ENCODE measurements around the gene PLXNB2. TPM values are rescaled to one million over a fixed set of nuclear protein-coding genes. Genes with fewer than 3 reads are reported as not detected.

PLXNB2 gene
- total RNA-seq, 1 experiment from 2014 or later = 236 TPM

DNA sequence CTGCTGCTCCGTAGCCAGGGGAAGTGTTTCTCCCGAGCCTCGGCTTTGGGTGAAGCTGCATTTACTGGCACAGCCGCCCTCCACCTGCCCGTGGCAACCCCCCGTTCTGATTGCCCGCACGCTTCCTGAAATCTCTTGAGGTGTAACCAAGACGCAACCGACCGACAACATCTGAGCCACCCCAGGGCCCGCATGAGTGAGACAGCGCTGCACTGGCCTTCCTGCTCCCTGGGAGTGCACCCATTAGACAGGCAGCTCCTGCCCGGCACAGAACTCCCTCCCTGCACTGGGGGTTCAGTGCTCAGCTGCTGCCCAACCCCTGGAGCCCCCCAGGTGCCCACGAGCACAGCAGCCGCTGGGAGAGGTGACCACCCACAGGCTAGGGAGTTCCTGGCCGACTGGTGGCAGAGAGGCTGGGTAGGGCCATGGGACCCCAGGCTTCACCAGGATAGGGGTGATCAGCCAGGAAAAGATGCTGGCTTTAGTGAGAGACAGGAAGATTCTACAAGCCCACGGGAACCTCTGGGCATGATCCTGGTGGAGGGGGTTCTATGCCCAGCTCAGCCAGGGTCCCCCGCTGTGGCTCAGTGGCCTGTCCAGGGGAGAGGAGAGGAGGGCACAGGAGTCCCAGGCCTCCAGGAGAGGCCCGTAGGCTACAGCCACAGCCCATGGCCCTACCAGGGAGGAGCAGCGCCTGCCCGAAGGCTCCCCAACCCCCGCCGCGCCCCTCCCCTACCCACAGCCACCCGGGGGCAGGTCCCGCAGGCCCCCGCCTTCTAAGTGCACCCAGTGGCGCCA, 14.6 kb downstream of the PLXNB2 start:
- peaks cover 9 to 45% of the 10 kb centered on the region in 2 experiments; a peak in 3 of 4 replicates for H3K36me3 ChIP-seq (ENCODE audit: control insufficient read depth in 1 of 2, insufficient read depth in 2 of 2, low read length in 2 of 2)
- DNase-seq (ENCODE audit: low read depth, low spot score) = no peak
- peak overlapping the region; percentile 99 for H3K27ac ChIP-seq (ENCODE audit: low read depth, low read length)
- TF ChIP-seq TCF7L2 (IDR thresholded peaks at IDR 0.05; ENCODE audit: borderline replicate concordance, extremely low read depth, insufficient read depth, insufficient read length) (no peak), ELF1 (IDR thresholded peaks at IDR 0.05; ENCODE audit: borderline replicate concordance, low read depth) (no peak), JUND (IDR thresholded peaks at IDR 0.05) (no peak), SRF (IDR thresholded peaks at IDR 0.05; ENCODE audit: low read depth) (no peak), EZH2 (IDR thresholded peaks at IDR 0.05) (no peak), ZNF274 (IDR thresholded peaks at IDR 0.05; ENCODE audit: low read depth, low read length) (no peak), REST (IDR thresholded peaks at IDR 0.05; ENCODE audit: low read depth) (no peak), EGR1 (IDR thresholded peaks at IDR 0.05; ENCODE audit: low read depth) (no peak), POLR2AphosphoS5 (IDR thresholded peaks at IDR 0.05; ENCODE audit: low read depth, low read length) (no peak), RAD21 (IDR thresholded peaks at IDR 0.05; ENCODE audit: low read depth) (no peak), YY1 (IDR thresholded peaks at IDR 0.05; ENCODE audit: extremely low read depth, insufficient replicate concordance, low read depth, low read length) (no peak), SP1 (IDR thresholded peaks at IDR 0.05; ENCODE audit: low read depth) (no peak), EZH2phosphoT487 (IDR thresholded peaks at IDR 0.05; ENCODE audit: borderline replicate concordance) (no peak), SIN3A (IDR thresholded peaks at IDR 0.05; ENCODE audit: low read depth) (no peak), CTCF (IDR thresholded peaks at IDR 0.05 in 2 of 3, conservative IDR thresholded peaks at IDR 0.05 in 1 of 3; ENCODE audit: borderline replicate concordance in 1 of 3, insufficient read depth in 1 of 3, low read depth in 2 of 3, low read length in 2 of 3) (no peak)
- TF ChIP-seq, protein P1, sequence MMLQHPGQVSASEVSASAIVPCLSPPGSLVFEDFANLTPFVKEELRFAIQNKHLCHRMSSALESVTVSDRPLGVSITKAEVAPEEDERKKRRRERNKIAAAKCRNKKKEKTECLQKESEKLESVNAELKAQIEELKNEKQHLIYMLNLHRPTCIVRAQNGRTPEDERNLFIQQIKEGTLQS (IDR thresholded peaks at IDR 0.05) = no peak
- TF ChIP-seq, protein P2, sequence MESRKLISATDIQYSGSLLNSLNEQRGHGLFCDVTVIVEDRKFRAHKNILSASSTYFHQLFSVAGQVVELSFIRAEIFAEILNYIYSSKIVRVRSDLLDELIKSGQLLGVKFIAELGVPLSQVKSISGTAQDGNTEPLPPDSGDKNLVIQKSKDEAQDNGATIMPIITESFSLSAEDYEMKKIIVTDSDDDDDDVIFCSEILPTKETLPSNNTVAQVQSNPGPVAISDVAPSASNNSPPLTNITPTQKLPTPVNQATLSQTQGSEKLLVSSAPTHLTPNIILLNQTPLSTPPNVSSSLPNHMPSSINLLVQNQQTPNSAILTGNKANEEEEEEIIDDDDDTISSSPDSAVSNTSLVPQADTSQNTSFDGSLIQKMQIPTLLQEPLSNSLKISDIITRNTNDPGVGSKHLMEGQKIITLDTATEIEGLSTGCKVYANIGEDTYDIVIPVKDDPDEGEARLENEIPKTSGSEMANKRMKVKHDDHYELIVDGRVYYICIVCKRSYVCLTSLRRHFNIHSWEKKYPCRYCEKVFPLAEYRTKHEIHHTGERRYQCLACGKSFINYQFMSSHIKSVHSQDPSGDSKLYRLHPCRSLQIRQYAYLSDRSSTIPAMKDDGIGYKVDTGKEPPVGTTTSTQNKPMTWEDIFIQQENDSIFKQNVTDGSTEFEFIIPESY (IDR thresholded peaks at IDR 0.05; ENCODE audit: extremely low read depth, insufficient replicate concordance, low read length) = no peak
- TF ChIP-seq, protein P3, sequence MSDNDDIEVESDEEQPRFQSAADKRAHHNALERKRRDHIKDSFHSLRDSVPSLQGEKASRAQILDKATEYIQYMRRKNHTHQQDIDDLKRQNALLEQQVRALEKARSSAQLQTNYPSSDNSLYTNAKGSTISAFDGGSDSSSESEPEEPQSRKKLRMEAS (IDR thresholded peaks at IDR 0.05) = no peak

More for the DNA sequence above, 14.6 kb downstream of the PLXNB2 start:
- ATAC-seq = peak; percentile 57
- Histone ChIP-seq H3K4me3 (replicated peaks in 1 of 2; ENCODE audit: low read depth in 1 of 2, low read length in 2 of 2) (peak overlapping the region; percentile 40 to 56), H2AFZ (ENCODE audit: low read depth, low read length, poor library complexity, severe bottlenecking) (no peak overlapping the region), H3K4me1 (ENCODE audit: control insufficient read depth in 1 of 2, insufficient read depth in 2 of 2, low read length in 2 of 2) (peaks cover 45 to 57% of the 10 kb centered on the region in 2 experiments), H3K27me3 (ENCODE audit: insufficient read depth, low read length) (no peaks in the 10 kb centered on the region), H3K79me2 (ENCODE audit: insufficient read depth, low read length) (peaks cover 100% of the 10 kb centered on the region), H3K9me2 (ENCODE audit: insufficient read depth) (no peaks in the 10 kb centered on the region), H3K4me2 (ENCODE audit: low read length) (peak overlapping the region; percentile 92), H3K9ac (ENCODE audit: low read length) (peak overlapping the region; percentile 73), H4K20me1 (ENCODE audit: insufficient read depth) (no peaks in the 10 kb centered on the region), H3K9me3 (ENCODE audit: control insufficient read depth in 1 of 2, insufficient read depth in 1 of 2, low read depth in 1 of 2, low read length in 2 of 2) (no peaks in the 10 kb centered on the region)
- no TSS peak for BruUV-seq (replicated peaks)
- RAD21 ChIA-PET (ENCODE audit: low non-redundant PET in 1 of 2, low total read pairs in 2 of 2, uncharacterized antibody in 2 of 2, unreplicated experiment in 2 of 2) = no interaction called here
- CTCF ChIA-PET = interaction anchor here (1.0 to 1.2 kb wide), 2 partner anchors 11 to 12 kb away, joined by 3 read pairs; no protein-coding TSS in a partner anchor
- intact Hi-C loops (cut with micrococcal nuclease) = no loop called here
- POLR2A ChIA-PET = interaction anchor here (1.0 to 2.7 kb wide), 3 partner anchors 10 to 13 kb away, joined by 3 to 11 read pairs (median 4); no protein-coding TSS in a partner anchor
